ENCODE results near the gene EEFSEC.

- TF ChIP-seq POLR2A (IDR thresholded peaks at IDR 0.05; ENCODE audit: low read depth, low read length) (no peak), POLR2AphosphoS5 (IDR thresholded peaks at IDR 0.05; ENCODE audit: low read depth, low read length) (no peak), TAF1 (IDR thresholded peaks at IDR 0.05; ENCODE audit: borderline replicate concordance, low read depth, low read length) (no peak)
These were observed 228.3 kb downstream of the EEFSEC start for GRCh38 chr3:128381609-128382008.

All from GM12892 (cell line).